AG04450 (cell line): ENCODE results near the gene INPP5E. TPM values are rescaled to one million over a fixed set of nuclear protein-coding genes. Genes with fewer than 3 reads are reported as not detected.
A peak's percentile ranks its signal among the peaks of the same experiment; 100 is the strongest.

Experiments
- CTCF ChIA-PET: fragments of 300-600, 350-600 bp; formaldehyde crosslinking; extraction: SDS; loops from one replicate; lab custom pipeline; 2022; ENCODE audit warnings: antibody characterized with exemption, inconsistent platforms; lab: Charles Lee
- POLR2A ChIA-PET: fragments of 350-600 bp; formaldehyde crosslinking; extraction: SDS; loops from one replicate; lab custom pipeline; 2021; ENCODE audit warnings: antibody characterized with exemption, inconsistent platforms; lab: Yijun Ruan, JAX
- DNase-seq: peaks from one replicate; pipeline ENCODE4 v3.0.0-alpha.2; 2011; ENCODE audit warnings: low read depth, low spot score
- H3K27ac ChIP-seq: one replicate; pipeline ENCODE4 v1.5.1; 2012; ENCODE audit warnings: low read depth, low read length, control low read depth
- H3K27me3 ChIP-seq: one replicate; pipeline ENCODE4 v1.6.0; 2012; ENCODE audit warnings: low read length; ENCODE audit not compliant: control insufficient read depth, insufficient read depth
- H3K4me3 ChIP-seq: 2 replicates; pipeline ENCODE4 v1.5.1; 2011; ENCODE audit warnings: mild to moderate bottlenecking, low read depth, low read length, control low read depth
- H3K9me3 ChIP-seq: 2 replicates; pipeline ENCODE4 v1.5.1; 2012; ENCODE audit warnings: low read length; ENCODE audit not compliant: control insufficient read depth, insufficient read depth
- CTCF ChIP-seq: IDR thresholded peaks from 2 replicates; pipeline ENCODE4 v1.5.1; 2011; ENCODE audit warnings: low read depth, low read length, control low read depth, inconsistent platforms
- polyA plus RNA-seq: library from polyadenylated mRNA; depleted of rRNA; stranded (reverse); fragments of >200 nt; gene quantifications from 2 replicates; pipeline ENCODE4 v1.2.3, GENCODE V29; 2011

The INPP5E gene
- polyA plus RNA-seq, 1 experiment: 4.3 TPM

GRCh38 chr9:136486131-136486530, 46.5 kb upstream of the INPP5E start:
- CTCF ChIA-PET: interaction anchor here (0.7 to 8.2 kb wide), 7 partner anchors 66 to 186 kb away, joined by 3 to 183 read pairs (median 27); no protein-coding TSS in a partner anchor

GRCh38 chr9:136485049-136486045, 45.7 kb upstream of the INPP5E start:
- ChIA-PET POLR2A (interaction anchor here (0.5 to 0.6 kb wide), 2 partner anchors 39 to 144 kb away, joined by 3 read pairs; no protein-coding TSS in a partner anchor), CTCF (interaction anchor here (0.7 to 8.2 kb wide), 10 partner anchors 57 to 243 kb away, joined by 3 to 183 read pairs (median 5); no protein-coding TSS in a partner anchor)
- no peak overlapping the region for H3K27ac ChIP-seq
- H3K4me3 ChIP-seq: no peak overlapping the region
- peak; percentile 89 for TF ChIP-seq CTCF
- peak; percentile 53 for DNase-seq
- H3K27me3 ChIP-seq: peaks cover 16% of the 10 kb centered on the region
- H3K9me3 ChIP-seq: no peaks in the 10 kb centered on the region; the same call in 1 of the 2 replicates

More at GRCh38 chr9:136486131-136486530, 46.5 kb upstream of the INPP5E start:
- POLR2A ChIA-PET: no interaction called here
- no peak for DNase-seq
- Histone ChIP-seq H3K9me3 (no peaks in the 10 kb centered on the region; the same call in 1 of the 2 replicates), H3K4me3 (no peak overlapping the region), H3K27ac (no peak overlapping the region), H3K27me3 (peaks cover 16% of the 10 kb centered on the region)
- no peak for TF ChIP-seq CTCF

- no peak for TF ChIP-seq CTCF
- no peak for DNase-seq
- peaks cover 16% of the 10 kb centered on the region for H3K27me3 ChIP-seq
- peak overlapping the region; percentile 73 for H3K4me3 ChIP-seq
- ChIA-PET POLR2A (interaction anchor here (0.6 to 1.1 kb wide), 4 partner anchors 10 to 382 kb away, joined by 3 to 7 read pairs (median 4); no protein-coding TSS in a partner anchor), CTCF (interaction anchor here (1.0 to 8.2 kb wide), 7 partner anchors 142 to 244 kb away, joined by 3 to 183 read pairs (median 27); no protein-coding TSS in a partner anchor)
- no peaks in the 10 kb centered on the region; the same call in 1 of the 2 replicates for H3K9me3 ChIP-seq
- H3K27ac ChIP-seq: no peak overlapping the region
Measured at GRCh38 chr9:136484153-136485048, 44.8 kb upstream of the INPP5E start.

GRCh38 chr9:136483589-136484152, 44.0 kb upstream of the INPP5E start:
- TF ChIP-seq CTCF: no peak
- POLR2A ChIA-PET: interaction anchor here (0.6 to 1.1 kb wide), 5 partner anchors 10 to 381 kb away, joined by 3 to 7 read pairs (median 3); no protein-coding TSS in a partner anchor
- CTCF ChIA-PET: interaction anchor here (1.8 to 6.7 kb wide), 4 partner anchors 148 to 188 kb away, joined by 5 to 73 read pairs (median 41); no protein-coding TSS in a partner anchor

More at GRCh38 chr9:136483589-136484152, 44.0 kb upstream of the INPP5E start:
- Histone ChIP-seq H3K4me3 (peak overlapping the region; percentile 73), H3K9me3 (no peaks in the 10 kb centered on the region; the same call in 1 of the 2 replicates), H3K27ac (peak overlapping the region; percentile 99), H3K27me3 (peaks cover 16% of the 10 kb centered on the region)
- peak; percentile 51 for DNase-seq
